Esophagus muscularis mucosa (tissue), 4 donors: ENCODE data around the gene ESD.

Source experiments
- EP300 ChIP-seq: sonication (generic); formaldehyde crosslinking; IDR thresholded peaks from one replicate; pipeline ENCODE4 v1.6.1; 2017; ENCODE audit warnings: antibody characterized with exemption
- POLR2A ChIP-seq: fragments of 450-650 bp; IDR thresholded peaks from one replicate; pipeline ENCODE4 v1.6.1; 2017; ENCODE audit warnings: antibody characterized with exemption, moderate library complexity, mild to moderate bottlenecking, low read depth
- POLR2AphosphoS5 ChIP-seq, 2 donors: sonication (generic); formaldehyde crosslinking; IDR thresholded peaks; one replicate each; pipeline ENCODE4 v1.6.1; 2017; ENCODE audit warnings: antibody characterized with exemption in 2 of 2
- TF ChIP-seq, protein P1 (sequence below), 3 experiments: fragments of 200-600 bp in 2 of 3; fragments of 450-650 bp in 1 of 3; sonication (generic) in 2 of 3; IDR thresholded peaks; one replicate each; pipeline ENCODE4 v1.5.1; 2017 to 2019; ENCODE audit warnings: antibody characterized with exemption in 3 of 3, mild to moderate bottlenecking in 2 of 3, moderate library complexity in 1 of 3

DNA sequence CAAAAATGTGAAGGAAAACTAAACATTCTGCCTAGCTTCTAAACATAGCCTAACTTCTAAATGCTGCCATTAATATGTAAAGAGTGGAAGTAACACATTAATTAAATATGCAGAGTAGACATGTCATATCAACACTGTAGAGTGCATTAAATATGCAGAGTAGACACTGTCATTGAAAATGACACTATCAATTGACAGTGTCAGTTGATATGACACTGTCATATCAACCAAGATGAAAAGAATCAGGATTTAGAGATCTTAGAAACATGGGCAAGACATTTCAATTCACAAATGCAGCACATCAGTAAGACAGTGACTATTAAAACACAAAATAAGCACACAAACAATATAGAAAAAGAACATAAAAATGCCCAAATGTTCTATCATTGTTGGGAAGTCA, 25.3 kb downstream of the ESD start:
- TF ChIP-seq, protein P1, sequence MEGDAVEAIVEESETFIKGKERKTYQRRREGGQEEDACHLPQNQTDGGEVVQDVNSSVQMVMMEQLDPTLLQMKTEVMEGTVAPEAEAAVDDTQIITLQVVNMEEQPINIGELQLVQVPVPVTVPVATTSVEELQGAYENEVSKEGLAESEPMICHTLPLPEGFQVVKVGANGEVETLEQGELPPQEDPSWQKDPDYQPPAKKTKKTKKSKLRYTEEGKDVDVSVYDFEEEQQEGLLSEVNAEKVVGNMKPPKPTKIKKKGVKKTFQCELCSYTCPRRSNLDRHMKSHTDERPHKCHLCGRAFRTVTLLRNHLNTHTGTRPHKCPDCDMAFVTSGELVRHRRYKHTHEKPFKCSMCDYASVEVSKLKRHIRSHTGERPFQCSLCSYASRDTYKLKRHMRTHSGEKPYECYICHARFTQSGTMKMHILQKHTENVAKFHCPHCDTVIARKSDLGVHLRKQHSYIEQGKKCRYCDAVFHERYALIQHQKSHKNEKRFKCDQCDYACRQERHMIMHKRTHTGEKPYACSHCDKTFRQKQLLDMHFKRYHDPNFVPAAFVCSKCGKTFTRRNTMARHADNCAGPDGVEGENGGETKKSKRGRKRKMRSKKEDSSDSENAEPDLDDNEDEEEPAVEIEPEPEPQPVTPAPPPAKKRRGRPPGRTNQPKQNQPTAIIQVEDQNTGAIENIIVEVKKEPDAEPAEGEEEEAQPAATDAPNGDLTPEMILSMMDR (IDR thresholded peaks at IDR 0.05), result no peak
- TF ChIP-seq POLR2A (no peak), POLR2AphosphoS5 (IDR thresholded peaks at IDR 0.05) (no peak), EP300 (no peak)
